Head of caudate nucleus (tissue), 42 donors: ENCODE data around the gene FAM234B.
A peak's percentile ranks its signal among the peaks of the same experiment; 100 is the strongest.

Experiments
- DNase-seq, 42 donors: peaks; one replicate each; pipeline versions ENCODE4 v3.0.0 to v3.0.0-alpha.2; 2020 to 2021; ENCODE audit warnings: mixed read lengths in 7 of 42
- intact Hi-C: fragments of 100-400 bp; cut with DNase I; formaldehyde crosslinking; loops from one replicate; pipeline ENCODE4 v1.15.0; 2022

Gene FAM234B

DNA sequence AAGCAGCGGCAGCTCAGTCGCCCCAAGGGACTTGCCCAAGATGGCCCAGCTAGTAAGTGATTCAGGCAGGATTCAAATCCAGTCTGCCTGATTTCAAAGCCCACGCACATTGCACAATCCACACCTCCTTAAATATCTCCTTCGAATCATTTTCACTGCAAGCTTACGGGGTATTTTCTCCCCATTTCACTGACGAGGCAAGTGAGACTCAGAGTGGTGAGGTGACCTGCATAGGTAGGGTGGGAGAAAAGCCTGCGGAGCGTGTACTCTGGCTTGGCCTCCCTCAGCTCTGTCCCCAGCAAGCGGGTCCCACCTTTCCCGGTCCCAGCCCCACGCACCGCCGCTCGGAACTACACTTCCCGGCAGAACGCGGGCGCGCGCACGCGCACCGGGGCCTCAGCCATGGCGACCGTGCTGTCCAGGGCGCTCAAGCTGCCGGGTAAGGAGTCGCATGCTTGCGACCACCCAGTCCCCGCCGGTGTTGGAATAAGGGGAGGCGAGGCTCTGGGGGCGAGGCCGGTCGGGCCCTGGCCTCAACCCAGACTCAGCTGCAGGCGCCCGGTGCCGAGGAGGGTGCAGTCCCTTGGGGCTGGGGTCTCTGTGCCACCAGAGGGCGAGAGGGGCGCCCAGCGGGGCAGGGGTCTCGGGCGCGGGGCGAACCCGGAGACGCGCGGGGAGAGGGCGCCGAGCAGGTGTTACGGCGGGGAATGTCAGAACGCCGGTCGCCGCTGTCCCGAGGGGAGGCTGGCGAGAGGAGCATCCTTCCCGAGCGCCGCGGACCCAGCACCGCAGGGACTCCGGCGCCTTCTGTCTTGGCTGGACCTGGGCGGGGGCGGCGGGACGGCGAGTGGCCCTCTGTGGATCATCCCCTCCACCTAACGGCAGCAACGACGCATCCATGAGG, at the start of gene FAM234B:
Gene FAM234B (plus strand): TSS at position 380 of the 904 bp plus-strand sequence. CDS start 23 bp downstream, at position 403.
- intact Hi-C loops, result loop anchor here (5.0 kb wide), 1 partner anchor 42 kb away; the partner anchor contains the start of gene HEBP1
- DNase-seq, result peak; percentile 55 to 94 (median 87)

DNA sequence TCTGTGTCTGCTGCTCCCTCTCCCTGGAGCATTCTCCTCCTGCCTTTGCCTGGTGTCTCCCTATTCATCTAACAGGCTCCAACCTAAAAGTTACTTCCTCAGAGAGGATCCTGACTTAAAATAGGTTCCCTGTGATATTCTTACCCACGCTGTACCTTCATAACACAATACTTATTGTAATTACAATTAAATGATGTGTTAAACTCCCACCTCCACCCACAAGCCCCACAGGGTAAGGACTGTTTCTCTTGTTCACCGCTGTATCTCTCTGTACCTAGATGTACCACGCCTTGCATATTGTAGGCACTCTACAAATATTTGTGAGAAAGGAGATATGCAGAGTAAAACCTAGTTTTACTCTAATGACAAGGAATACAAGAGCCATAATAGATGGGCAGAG, 49.1 kb upstream of the FAM234B start:
- DNase-seq, result peak in 27 of 42 donors; percentile 23 to 92 (median 55)
- intact Hi-C loops, result loop anchor here (10.0 kb wide), 1 partner anchor 210 kb away; no protein-coding TSS in a partner anchor

- no peak for DNase-seq
- intact Hi-C loops, result loop anchor here (10.0 kb wide), 1 partner anchor 209 kb away; no protein-coding TSS in a partner anchor
Observed at GRCh38 chr12:12996209-12996608, 48.0 kb upstream of the FAM234B start.

GRCh38 chr12:12997156-12997555, 47.0 kb upstream of the FAM234B start:
- no peak for DNase-seq
- intact Hi-C loops, result loop anchor here (10.0 kb wide), 1 partner anchor 208 kb away; no protein-coding TSS in a partner anchor

DNA sequence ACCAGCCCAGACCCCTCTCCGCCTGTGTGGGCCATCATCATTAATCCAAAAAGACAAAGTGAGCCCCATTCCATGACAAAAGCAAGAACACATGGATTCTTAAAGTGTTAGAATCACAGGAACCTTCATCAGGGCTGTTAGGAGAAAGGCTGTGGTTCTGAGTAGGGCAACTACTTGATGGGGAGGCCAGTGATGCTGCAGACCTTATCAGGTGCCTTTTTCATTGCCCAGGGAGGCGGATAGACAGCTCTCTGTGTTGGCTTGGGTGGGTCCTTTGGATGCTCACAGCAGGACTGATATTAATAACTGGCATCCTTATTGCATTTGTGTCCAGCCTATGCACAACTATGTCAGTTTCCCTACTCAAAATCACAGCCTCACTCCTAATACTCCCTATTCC, 46.4 kb upstream of the FAM234B start:
- DNase-seq, result no peak
- intact Hi-C loops, result loop anchor here (10.0 kb wide), 1 partner anchor 207 kb away; no protein-coding TSS in a partner anchor

- DNase-seq, result no peak
- intact Hi-C loops, result loop anchor here (10.0 kb wide), 1 partner anchor 207 kb away; no protein-coding TSS in a partner anchor
Observed at GRCh38 chr12:12998248-12998647, 45.9 kb upstream of the FAM234B start.

- intact Hi-C loops, result loop anchor here (10.0 kb wide), 1 partner anchor 205 kb away; no protein-coding TSS in a partner anchor
- DNase-seq, result peak in 20 of 42 donors; percentile 19 to 72 (median 44)
Observed at GRCh38 chr12:12999271-12999958, 44.8 kb upstream of the FAM234B start.

- intact Hi-C loops, result loop anchor here (5.0 to 10.0 kb wide), 3 partner anchors 42 to 205 kb away; partner anchors contain the start of gene FAM234B
- DNase-seq, result peak; percentile 87 to 100 (median 98)
Observed at GRCh38 chr12:12999959-13000615, 44.1 kb upstream of the FAM234B start, which contains the start of gene HEBP1. TSS of gene HEBP1 (minus strand) at chr12:13000265. CDS start at chr12:13000114, 151 bp downstream.

- DNase-seq, result peak in 6 of 42 donors; percentile 31 to 51 (median 39)
- intact Hi-C loops, result loop anchor here (5.0 to 10.0 kb wide), 2 partner anchors 42 to 94 kb away; partner anchors contain the start of gene FAM234B
Observed at GRCh38 chr12:13000616-13000924, 43.6 kb upstream of the FAM234B start.

- intact Hi-C loops, result loop anchor here (5.0 to 10.0 kb wide), 2 partner anchors 41 to 94 kb away; partner anchors contain the start of gene FAM234B
Observed at GRCh38 chr12:13000925-13001774, 43.0 kb upstream of the FAM234B start.

GRCh38 chr12:13001775-13002040, 42.5 kb upstream of the FAM234B start:
- intact Hi-C loops, result loop anchor here (5.0 to 10.0 kb wide), 2 partner anchors 41 to 93 kb away; partner anchors contain the start of gene FAM234B
- no peak for DNase-seq

More at GRCh38 chr12:13000925-13001774, 43.0 kb upstream of the FAM234B start:
- peak in 40 of 42 donors; percentile 32 to 80 (median 58) for DNase-seq

- no peak for DNase-seq
- intact Hi-C loops, result loop anchor here (5.0 to 10.0 kb wide), 2 partner anchors 40 to 92 kb away; partner anchors contain the start of gene FAM234B
Observed at GRCh38 chr12:13002301-13003097, 41.7 kb upstream of the FAM234B start.

DNA sequence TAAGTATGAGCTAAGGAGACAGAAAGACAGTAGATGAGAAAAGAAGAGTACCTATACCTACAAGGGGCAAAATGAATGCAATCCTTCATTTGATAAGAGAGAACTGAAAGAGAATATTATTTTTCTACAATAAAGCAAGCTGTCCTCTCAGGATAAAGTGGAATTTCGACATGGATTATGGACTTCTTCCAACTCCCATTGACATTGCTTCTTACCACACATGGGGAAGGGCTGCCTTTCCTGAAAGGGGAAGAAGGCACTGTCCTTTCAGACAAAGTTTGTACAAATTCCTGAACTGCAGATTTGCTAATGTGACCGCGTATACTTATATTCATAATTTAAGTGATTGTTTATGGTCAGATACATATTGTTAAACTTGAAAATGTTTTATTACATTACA, 39.8 kb upstream of the FAM234B start:
- intact Hi-C loops, result loop anchor here (5.0 to 10.0 kb wide), 2 partner anchors 38 to 90 kb away; partner anchors contain the start of gene FAM234B
- DNase-seq, result no peak

- DNase-seq, result no peak
Observed at GRCh38 chr12:13004986-13005385, 39.2 kb upstream of the FAM234B start.

GRCh38 chr12:13005649-13006048, 38.5 kb upstream of the FAM234B start:
- intact Hi-C loops, result loop anchor here (10.0 kb wide), 1 partner anchor 89 kb away; no protein-coding TSS in a partner anchor
- no peak for DNase-seq

More at GRCh38 chr12:13004986-13005385, 39.2 kb upstream of the FAM234B start:
- intact Hi-C loops, result loop anchor here (5.0 to 10.0 kb wide), 2 partner anchors 37 to 90 kb away; partner anchors contain the start of gene FAM234B

DNA sequence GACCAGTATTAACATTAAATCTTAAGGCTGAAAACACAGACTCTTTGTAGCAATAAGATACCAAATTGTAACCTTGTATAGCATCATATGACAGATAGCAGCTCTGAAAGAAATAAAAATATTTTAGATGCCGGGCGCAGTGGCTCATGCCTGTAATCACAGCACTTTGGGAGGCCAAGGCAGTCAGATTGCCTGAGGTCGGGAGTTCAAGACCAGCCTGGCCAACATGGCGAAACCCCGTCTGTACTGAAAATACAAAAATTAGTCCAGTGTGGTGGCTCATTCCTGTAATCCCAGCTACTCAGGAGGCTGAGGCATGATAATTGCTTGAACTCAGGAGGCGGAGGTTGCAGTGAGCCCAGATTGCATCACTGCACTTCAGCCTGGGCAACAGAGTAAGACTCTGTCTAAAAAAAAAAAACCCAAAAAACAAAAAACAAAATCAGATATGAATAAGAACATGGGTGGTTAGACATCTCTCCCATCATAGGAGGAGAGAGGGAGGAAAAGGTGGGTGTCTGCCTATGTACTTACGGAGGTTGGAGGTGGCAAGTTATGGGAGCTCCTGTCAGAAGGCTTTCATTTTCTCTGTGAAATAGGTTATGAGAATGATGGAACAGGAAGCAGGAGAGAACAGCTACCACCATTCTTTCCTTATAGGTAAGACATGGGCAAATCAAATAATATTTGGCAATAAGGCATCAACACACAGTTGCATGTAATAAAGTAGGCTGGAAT, 36.5 kb upstream of the FAM234B start:
- intact Hi-C loops, result loop anchor here (10.0 kb wide), 1 partner anchor 87 kb away; no protein-coding TSS in a partner anchor
- DNase-seq, result peak in 9 of 42 donors; percentile 23 to 75 (median 37)
